ENCODE measurements around the gene CD151. TPM values are rescaled to one million over a fixed set of nuclear protein-coding genes. Genes with fewer than 3 reads are reported as not detected.

CD151 gene
- 655 and 749 TPM in 2 replicates for total RNA-seq

DNA sequence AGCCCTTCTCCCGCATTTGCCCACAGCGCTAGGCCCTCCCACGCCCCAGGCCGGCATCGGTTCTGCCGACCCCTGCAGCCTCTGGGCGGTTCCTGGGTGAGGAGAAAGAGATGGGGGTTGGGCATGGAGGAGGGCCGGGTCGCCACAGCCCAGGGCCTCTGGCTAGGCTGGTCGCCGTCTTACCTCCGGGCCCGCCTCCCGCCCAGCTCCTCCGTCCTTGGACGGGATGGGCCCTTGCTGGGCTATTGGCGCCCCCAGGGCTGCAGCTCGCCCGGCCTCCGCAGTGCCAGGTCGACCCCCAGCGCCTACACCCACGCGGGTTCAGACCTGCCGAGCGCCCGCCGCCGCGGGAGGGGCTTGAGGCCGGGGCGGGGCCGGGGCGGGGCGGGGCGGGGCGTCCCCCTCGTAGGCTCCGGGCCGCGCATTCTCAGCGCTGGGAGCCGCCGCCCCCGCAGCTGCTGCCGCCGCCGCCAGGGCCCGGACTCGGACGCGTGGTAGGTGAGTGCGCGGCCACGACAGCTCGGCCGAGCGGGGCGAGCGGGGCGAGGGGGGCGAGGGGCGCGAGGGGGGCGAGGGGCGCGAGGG lies at the start of gene CD151:
CD151 (plus strand) TSS at position 424 of the 585 bp plus-strand sequence. CDS start 3,118 bp downstream, outside the sequence.

DNA sequence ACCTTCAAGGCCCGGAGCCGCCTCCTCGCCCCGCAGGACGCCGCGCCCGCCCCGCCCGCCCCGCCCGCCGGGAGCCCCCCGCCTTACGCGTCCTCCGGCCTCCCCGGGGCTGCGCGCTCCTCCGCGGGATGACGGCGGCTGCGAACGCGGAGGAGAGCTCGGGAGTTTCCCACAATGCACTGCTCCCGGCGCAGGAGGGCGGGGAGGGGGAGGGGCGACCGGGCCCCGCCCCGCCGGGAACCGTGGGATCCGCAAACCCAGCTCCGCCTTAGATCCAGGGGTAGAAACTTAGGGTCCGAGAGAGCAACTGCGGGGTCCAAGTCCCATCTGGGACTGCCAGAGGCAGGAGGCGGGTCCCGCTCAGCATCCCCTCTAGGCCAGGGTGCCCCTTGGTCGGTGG lies 42.8 kb upstream of the CD151 start, which contains the start of gene CEND1:
CEND1 (minus strand) TSS at position 148 of the 400 bp plus-strand sequence. CDS start 1,514 bp downstream, outside the sequence.

DNA sequence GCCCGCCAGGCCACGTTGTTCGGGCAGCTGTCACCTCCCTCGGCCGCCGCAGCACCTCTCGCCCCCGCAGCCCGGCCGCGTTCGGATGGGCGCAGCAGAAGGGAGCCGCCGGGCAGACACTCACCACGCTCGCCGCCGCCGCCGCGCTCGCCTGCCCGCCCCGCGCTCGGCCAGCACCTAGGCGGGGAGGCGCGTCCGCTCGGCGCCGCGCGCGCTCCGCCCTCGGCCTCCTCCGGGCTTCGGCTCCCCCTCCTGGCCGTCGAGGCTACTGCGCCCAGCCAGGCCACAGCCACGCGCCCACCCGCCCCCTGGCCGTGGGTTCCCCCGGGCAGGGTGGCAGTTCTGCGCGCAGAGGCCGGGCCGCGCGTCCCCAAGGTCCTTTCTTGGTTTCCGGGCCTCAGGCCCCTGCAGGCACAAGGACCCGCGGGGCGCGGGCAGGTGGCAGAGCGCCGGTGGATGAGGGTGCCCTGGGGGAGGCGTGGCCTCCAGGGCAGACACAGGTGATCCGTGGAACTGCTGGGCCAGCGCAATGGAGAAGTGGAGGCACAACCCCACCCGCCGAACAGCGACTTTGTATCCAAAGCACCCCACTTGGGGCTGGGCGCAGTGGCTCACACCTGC lies 34.5 kb upstream of the CD151 start, which contains the start of gene SLC25A22:
SLC25A22 (minus strand) TSS at position 189 of the 621 bp plus-strand sequence. CDS start 3,275 bp downstream, outside the sequence.

DNA sequence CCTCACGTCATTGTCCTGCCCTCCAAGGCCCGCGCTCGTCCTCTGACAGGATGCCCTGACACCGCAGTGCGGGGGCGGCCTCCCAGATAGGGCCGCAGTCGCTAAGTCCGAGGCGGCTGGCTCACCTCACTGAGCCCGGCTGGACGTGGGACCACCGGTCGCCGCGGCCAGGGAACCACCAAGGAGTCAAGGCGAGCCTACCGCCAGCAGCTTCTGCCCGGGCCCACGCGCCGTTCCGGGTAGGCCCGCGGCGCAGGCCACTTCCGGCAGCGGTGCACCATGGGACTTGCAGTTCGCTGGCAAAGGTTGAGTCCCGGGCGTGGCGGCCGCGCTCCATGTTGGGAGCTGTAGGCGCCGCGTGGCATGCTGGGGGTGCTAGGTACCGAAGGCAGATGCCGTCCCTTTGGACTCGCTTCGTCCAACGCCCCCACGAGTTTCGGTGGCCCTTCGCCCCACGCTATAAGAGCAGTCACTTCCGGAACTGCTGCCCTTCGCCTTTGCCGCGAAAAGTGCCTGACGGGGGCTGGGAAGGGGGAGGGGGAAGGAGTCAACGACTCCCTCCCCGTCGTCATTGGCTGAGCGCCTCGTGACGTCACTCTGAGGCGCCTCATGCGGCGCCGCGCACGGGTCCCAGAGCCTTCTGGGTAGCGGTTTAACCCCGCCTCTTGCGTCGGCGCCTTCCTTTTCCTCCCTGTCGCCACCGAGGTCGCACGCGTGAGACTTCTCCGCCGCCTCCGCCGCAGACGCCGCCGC lies 23.3 kb upstream of the CD151 start, which contains the start of gene RPLP2:
RPLP2 (plus strand) TSS at position 681 of the 753 bp plus-strand sequence. CDS start 268 bp downstream, outside the sequence.

DNA sequence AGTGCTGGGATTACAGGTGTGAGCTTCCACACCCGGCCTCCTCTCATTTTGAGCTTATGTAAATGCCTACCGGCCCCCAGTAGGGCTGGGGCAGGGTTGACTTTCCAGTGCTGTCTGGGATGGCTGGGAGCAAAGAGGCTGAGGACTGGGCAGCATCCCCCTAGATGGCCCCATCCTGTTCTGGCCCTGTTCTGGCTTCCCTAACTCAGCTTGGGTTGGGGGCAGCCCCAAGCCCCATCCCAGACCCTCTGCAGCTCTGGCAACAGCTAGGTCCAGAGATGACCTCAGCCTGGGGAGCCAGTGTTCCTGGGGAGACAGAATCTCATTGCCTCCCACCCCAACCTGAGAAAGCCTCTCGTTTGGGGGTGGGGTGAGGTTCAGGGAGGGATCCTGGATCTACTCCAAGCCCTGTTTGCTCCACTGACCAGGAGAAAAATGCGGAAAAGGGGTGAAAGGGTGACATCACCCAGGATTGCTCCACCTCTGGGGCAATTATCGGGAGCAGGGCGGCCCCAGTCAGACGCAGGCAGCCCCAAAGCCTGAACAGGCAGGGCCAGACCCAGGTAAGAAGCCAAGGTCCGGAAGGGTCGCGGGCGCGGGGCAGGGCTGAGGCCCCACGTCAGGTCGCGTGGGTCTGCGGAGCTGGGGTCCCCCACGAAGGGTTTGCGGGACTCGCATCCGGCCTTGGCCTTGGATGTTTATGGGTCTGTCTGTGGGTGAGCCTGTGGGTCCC lies 14.2 kb upstream of the CD151 start, which contains the start of gene PNPLA2:
PNPLA2 (plus strand) TSS at position 519 of the 733 bp plus-strand sequence. CDS start 805 bp downstream, outside the sequence.

DNA sequence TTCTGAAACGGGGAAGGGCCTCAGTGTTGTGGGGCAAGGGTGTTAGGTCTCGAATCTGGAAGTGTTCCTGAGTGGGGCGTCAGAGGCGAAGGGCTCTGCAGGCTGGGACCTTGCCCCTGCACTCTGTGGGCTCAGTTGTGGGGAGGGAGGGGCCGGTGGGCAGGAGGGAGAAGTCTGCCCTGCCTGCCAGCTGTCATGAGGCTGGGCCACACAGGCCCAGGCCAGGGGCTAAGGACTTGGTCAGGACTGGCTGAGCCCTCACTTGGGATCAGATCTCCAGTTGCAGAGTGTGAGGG lies 4.9 kb upstream of the CD151 start, which contains the start of gene CRACR2B:
CRACR2B (plus strand) TSS at position 23 of the 296 bp plus-strand sequence. CDS start 689 bp downstream, outside the sequence.

DNA sequence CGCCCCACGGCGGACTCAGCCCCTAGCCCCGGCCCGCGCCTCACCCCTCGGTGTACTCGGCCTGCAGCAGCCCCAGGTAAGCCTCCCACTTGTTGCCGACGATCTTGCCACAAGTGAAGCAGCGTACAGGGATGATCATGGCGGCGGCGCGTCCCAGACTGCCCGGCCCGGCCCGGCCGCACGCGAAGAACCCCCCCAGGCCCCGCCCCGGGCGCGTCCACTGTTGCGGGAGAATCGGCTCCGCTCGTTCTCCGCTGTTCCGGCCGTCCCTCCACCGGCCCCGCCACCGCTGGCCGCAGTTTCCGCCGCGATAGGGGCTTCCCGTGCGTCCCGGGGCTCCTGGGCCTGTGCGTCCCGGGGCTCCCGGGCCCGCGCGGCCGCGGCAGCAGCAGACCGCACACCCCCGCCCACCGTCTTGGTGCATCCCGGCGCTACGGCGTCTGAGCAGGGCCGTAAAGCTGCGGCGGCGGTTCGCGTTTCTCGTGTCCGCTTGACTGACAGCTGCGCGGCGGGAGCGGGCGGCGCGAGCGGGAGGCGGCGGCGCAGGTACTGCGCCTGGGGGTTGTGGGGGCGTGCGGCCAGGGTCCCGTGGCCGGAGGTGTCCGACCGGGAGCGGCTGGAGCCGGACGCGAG lies 9.7 kb downstream of the CD151 start, which contains the start of the genes POLR2L and TSPAN4:
POLR2L (minus strand) TSS at position 160 of the 633 bp plus-strand sequence; CDS start at position 139, 21 bp downstream.
TSPAN4 (plus strand) TSS at position 483 of the 633 bp plus-strand sequence. CDS start 7,453 bp downstream, outside the sequence.

Other genes with a start within 250 kb of the CD151 start
- gene IRF7, start 217.0 kb upstream of the CD151 start, total RNA-seq, result 4.5 and 7.4 TPM in 2 replicates
- not detected in 2 replicates for gene CDHR5, start 208.0 kb upstream of the CD151 start, total RNA-seq
- not detected in 2 replicates for gene SCT, start 205.8 kb upstream of the CD151 start, total RNA-seq
- 0.11 TPM in 1 of 2 replicates, not detected in the other for gene DRD4, start 195.7 kb upstream of the CD151 start, total RNA-seq
- 19.9 and 31.0 TPM in 2 replicates for gene DEAF1, start 137.7 kb upstream of the CD151 start, total RNA-seq
- gene TMEM80, start 137.1 kb upstream of the CD151 start, total RNA-seq, result 9.9 and 10.5 TPM in 2 replicates
- 28.1 and 39.4 TPM in 2 replicates for gene EPS8L2, start 126.7 kb upstream of the CD151 start, total RNA-seq
- gene TALDO1, start 85.5 kb upstream of the CD151 start, total RNA-seq, result 117 and 152 TPM in 2 replicates
- gene GATD1, start 55.5 kb upstream of the CD151 start, total RNA-seq, result 28.3 and 31.2 TPM in 2 replicates
- gene CEND1, start 42.9 kb upstream of the CD151 start, total RNA-seq, result 1.00 TPM in 2 replicates
- 14.0 and 23.4 TPM in 2 replicates for gene SLC25A22, start 34.7 kb upstream of the CD151 start, total RNA-seq
- gene PIDD1, start 27.7 kb upstream of the CD151 start, total RNA-seq, result 11.0 and 11.4 TPM in 2 replicates
- gene RPLP2, start 23.0 kb upstream of the CD151 start, total RNA-seq, result 143 and 152 TPM in 2 replicates
- gene PNPLA2, start 14.0 kb upstream of the CD151 start, total RNA-seq, result 19.1 and 24.9 TPM in 2 replicates
- 1.00 and 1.9 TPM in 2 replicates for gene CRACR2B, start 5.0 kb upstream of the CD151 start, total RNA-seq
- gene POLR2L, start 9.6 kb downstream of the CD151 start, total RNA-seq, result 54.9 and 64.4 TPM in 2 replicates
- gene TSPAN4, start 9.9 kb downstream of the CD151 start, total RNA-seq, result 133 and 160 TPM in 2 replicates
- 44.0 and 67.4 TPM in 2 replicates for gene CHID1, start 77.9 kb downstream of the CD151 start, total RNA-seq
- gene AP2A2, start 92.9 kb downstream of the CD151 start, total RNA-seq, result 32.4 and 39.2 TPM in 2 replicates
- gene MUC6, start 203.8 kb downstream of the CD151 start, total RNA-seq, result not detected in 2 replicates
- under 0.01 TPM in 1 of 2 replicates, not detected in the other for gene MUC2, start 241.9 kb downstream of the CD151 start, total RNA-seq